GM10266 (cell line): ENCODE measurements around the gene HOXB3.
"Not testable (repeated sequence)": the region's sequence is repeated elsewhere in the genome, so short reads cannot be mapped to it uniquely, and the experiment has no call there.

Source experiments
- DNase-seq: peaks from one replicate; pipeline ENCODE4 v3.0.0; 2012; ENCODE audit errors: extremely low spot score
- TF ChIP-seq, protein P1 (sequence below): IDR thresholded peaks from 2 replicates; pipeline ENCODE4 v1.5.1; 2012; ENCODE audit warnings: mild to moderate bottlenecking, low read depth; ENCODE audit not compliant: control insufficient read depth, insufficient read depth; ENCODE audit errors: missing control alignments

Gene HOXB3

DNA sequence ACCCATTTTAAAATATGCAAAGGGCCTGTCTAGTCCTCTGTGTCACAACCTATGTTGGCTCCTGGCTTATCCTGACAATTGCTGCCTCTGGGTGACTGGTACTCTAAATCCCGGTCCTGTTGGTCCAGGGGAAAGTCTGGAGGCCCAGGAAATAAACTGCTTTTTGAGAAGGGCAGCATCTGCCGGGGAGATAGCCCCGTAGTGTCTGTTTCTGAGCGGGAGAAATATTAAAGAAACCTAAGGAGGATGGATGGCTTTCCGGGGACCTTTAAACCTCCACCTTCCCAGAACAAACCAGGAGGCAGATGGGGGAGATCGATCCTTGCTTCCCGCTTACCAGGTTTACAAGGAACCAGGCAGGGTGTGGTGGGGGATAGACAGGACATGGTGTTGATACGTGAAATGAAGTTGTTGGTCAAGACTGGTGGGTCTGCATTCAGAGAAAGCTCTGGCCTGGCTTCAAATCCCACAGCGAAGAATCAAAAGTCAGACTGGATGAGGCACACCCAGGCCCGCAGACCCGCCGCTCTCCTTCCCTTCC is 48.9 kb downstream of the HOXB3 start:
- TF ChIP-seq, protein P1, sequence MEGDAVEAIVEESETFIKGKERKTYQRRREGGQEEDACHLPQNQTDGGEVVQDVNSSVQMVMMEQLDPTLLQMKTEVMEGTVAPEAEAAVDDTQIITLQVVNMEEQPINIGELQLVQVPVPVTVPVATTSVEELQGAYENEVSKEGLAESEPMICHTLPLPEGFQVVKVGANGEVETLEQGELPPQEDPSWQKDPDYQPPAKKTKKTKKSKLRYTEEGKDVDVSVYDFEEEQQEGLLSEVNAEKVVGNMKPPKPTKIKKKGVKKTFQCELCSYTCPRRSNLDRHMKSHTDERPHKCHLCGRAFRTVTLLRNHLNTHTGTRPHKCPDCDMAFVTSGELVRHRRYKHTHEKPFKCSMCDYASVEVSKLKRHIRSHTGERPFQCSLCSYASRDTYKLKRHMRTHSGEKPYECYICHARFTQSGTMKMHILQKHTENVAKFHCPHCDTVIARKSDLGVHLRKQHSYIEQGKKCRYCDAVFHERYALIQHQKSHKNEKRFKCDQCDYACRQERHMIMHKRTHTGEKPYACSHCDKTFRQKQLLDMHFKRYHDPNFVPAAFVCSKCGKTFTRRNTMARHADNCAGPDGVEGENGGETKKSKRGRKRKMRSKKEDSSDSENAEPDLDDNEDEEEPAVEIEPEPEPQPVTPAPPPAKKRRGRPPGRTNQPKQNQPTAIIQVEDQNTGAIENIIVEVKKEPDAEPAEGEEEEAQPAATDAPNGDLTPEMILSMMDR = no peak
- no peak for DNase-seq

DNA sequence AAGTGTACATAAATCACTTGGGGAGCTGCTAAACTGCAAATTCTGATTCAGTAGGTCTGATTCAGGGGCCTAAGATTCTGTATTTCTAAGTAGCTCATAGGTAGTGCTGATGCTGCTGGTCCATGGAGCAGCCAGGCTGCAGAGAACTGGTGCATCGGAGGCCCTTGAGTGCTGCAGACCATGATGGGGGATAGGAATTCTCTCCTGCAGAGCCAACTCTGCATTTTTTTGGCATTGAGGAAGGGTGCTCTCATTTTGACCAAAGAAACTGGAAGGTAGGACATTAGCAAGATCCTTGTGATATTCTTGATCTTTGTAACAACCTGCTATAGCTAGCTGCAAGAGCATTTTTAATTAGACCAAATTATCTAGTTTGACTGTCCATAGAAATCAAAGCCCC is 49.8 kb downstream of the HOXB3 start:
- TF ChIP-seq, protein P1 = no peak

DNA sequence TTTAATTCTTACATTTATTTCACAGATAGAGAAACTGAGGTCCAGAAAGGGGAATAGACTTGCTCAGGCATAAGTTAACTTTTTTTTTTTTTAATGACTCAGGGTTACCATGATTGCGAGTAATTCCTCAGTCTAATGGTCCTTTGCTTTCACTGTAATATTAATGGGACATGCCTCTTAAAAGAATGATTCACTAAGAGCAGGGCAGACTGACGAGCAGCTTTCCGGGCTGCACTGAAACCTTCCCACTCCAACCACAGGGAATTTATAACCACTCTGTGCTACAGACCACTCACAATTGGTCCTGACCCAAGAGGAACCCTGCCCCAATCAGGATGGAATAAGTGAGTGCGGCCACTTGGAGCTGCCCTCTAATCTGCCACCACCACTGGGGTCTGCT is 50.9 kb downstream of the HOXB3 start:
- no peak for DNase-seq
- TF ChIP-seq, protein P1 = no peak

More for the DNA sequence above, 49.8 kb downstream of the HOXB3 start:
- no peak for DNase-seq

DNA sequence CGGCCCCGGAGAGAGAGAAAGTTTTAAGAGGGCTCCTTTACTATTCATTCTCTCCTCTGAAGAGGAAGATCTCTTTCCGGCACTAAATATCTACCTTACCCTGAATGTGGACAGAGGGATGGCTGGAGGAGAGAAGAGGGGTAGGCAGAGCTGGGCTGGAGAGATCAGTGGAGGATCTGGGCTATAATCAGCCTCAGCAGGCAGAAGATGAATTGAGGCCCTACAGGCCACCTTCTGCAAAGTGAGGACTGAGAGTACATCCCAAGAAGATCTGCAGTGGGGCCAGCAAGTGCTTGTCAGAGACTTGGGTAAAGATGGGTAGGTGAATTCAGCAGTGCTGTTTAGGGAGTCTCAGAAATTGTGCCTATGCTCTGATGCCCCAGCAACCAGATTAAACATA is 52.7 kb downstream of the HOXB3 start:
- DNase-seq = no peak
- TF ChIP-seq, protein P1 = no peak

DNA sequence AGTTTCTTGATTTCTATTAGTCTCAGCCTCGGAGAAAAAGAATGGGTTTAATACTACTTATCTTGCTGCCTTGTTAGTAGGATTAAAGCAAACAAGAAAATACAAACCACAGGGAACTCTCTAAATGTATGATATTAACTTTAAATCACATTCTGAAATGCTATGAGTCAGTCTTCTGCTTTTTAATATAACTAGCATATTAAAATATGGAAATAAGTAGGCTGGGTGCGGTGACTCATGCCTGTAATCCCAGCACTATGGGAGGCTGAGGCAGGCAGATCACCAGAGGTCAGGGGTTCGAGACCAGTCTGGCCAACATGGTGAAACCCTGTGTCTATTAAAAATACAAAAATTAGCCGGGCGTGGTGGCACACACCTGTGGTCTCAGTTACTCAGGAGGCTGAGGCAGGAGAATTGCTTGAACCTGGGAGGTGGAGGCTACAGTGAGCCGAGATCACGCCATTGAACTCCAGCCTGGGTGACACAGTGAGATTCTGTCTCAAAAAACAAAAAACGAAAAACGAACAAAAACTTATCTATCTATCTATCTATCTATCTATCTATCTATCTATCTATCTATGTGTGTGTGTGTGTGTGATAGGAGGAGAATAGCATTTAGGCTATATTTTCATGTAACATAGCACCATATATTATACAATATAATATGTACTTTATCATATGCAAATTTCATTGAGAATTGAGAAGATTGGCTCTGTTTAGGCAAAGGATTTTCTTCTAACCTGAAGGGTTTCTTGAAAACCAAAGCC is 54.1 kb downstream of the HOXB3 start:
- DNase-seq = not testable (repeated sequence)

DNA sequence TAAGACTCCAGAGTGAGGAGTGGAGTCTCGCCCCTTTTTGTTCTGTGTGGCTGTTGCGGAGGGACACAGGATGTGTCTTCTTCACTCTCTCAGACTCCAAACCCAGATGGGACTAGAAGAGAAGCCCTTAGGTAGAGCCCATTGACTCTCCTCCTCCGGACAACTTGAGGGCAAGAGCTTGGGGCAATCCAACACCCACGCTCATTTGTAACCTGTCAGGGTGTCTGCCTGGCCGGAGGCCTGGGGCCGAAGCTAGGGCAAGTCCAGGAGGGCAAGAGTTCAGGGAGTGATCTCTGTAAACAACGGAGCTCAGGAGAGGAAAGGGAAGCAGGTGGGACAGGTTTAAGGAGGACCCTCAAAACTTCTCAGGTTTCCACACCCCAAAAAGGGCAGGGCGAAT is 57.8 kb downstream of the HOXB3 start:
- TF ChIP-seq, protein P1 = no peak
- no peak for DNase-seq

DNA sequence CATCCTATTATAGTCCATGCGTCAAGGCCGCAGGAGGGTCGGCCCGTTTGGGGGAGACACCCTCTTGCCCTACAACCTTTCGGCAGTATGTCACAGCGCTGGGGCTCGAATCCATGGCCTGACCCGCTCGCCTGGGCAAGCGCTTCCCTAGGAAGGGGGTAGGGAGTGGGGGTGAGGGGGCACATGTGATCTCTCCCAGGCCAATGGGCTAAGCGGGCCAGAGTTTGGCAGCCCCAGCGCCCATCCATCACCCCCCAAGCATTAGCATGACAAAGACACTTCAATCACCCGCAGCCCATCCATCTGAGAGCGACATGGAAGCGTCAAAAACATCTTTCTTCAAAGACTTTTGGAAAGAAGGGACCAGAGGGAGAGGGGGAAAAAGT is 59.2 kb downstream of the HOXB3 start, which contains the start of gene HOXB1:
TSS of gene HOXB1 (minus strand) at position 125 of the 386 bp plus-strand sequence. CDS start at position 18, 107 bp downstream.
- TF ChIP-seq, protein P1 = no peak
- no peak for DNase-seq
